ENCODE measurements around the gene CACNG5.
"Not testable (repeated sequence)": the region's sequence is repeated elsewhere in the genome, so short reads cannot be mapped to it uniquely, and the experiment has no call there.

CACNG5 gene

DNA sequence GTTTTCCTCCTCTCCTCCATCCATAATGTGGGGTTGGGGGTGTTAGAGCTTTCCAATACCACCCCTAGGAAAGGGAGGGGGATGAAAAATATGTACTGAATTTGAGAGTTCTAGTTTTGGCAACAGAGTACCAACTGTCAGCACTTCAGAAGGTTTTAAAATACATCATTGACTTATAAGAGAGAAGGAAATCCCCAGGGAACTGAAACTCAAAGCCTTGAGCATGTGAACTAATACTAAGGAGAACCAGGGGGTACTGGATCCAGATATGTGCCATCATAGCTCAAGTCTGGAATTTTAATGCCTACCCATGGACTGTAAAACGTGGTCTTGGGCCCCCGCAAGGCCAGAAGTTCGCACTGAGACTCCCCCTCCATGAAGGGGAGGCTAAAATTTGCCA is 15.8 kb downstream of the CACNG5 start:
- peak; percentile 9 for DNase-seq

- DNase-seq: no peak
Measured at GRCh38 chr17:66855204-66855603, 20.3 kb downstream of the CACNG5 start.

- no peak for DNase-seq
Measured at GRCh38 chr17:66858226-66859083, 23.5 kb downstream of the CACNG5 start.

DNA sequence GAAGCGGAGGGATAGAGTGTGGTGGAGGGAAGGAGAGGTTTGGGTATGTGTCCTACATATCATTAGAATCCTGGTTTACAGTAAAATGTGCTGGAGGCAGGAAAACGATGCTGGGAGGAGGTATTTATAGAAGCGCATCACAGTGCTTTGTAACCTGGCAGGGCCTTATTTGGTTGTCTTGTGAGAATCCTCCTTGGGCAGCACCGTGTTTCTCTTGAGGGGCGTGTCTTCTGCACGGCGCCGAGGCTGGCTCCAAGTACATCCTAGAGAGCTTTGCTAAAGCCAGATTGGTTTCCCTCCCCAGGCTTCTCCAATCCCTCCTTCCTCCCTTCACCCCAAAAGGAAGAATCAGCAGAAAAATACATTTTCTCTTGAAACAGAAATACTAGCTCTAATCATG is 24.4 kb downstream of the CACNG5 start:
- no peak for DNase-seq

DNA sequence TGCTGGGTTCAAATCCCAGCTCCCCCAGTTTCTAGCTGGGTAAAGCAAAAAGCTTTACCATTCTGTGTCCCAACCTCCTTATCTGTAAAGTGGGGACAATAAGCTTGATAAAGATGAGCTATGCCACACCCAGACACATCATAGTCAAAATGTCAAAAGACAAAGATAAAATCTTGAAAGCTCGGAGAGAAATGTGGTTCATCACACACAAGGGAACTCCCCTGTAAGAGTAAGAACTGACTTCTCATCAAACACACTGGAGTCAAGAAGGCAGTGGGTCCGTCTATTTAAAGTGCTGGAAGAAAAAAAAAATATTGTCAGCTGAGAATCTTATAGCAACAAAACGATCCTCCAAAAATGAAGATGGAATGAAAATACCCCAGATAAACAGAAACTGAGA is 25.3 kb downstream of the CACNG5 start:
- no peak for DNase-seq

DNA sequence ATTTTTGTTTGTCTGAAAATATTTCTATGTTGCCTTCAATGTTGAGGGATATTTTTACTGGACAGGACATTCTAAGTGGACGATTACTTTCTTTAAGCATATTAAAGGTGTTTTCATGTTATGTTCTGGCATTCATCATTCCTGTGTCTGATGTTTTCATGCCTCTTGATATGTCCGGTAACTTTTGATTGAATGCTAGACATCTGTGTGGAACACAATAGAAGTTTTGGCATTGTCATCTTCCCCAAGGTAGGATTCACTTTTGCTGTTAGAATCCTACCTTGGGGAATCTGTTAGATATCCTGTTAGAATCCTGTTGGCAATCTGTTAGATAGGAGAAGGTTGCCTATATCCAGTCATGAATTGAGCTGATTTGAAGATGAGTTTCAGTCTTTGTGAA is 28.9 kb downstream of the CACNG5 start:
- DNase-seq: no peak

GRCh38 chr17:66865151-66865550 is 30.2 kb downstream of the CACNG5 start:
- no peak for DNase-seq

- no peak for DNase-seq
Measured at GRCh38 chr17:66873962-66874361, 39.0 kb downstream of the CACNG5 start.

DNA sequence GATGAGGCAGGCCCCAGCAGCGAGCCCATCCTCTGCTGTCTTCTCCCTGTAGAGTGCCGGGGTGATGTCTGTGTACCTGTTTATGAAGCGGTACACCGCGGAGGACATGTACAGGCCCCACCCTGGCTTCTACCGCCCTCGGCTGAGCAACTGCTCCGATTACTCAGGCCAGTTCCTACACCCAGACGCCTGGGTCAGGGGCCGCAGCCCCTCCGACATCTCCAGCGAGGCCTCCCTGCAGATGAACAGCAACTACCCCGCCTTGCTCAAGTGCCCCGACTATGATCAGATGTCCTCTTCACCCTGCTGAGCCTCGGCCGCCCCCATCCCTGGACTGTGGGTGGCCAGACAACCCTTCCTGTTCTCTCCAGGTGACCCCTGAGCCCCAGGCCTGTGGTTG is 50.0 kb downstream of the CACNG5 start:
- no peak for DNase-seq

GRCh38 chr17:66885417-66885816 is 50.5 kb downstream of the CACNG5 start:
- DNase-seq: no peak

GRCh38 chr17:66889480-66890230 is 54.7 kb downstream of the CACNG5 start:
- no peak for DNase-seq

DNA sequence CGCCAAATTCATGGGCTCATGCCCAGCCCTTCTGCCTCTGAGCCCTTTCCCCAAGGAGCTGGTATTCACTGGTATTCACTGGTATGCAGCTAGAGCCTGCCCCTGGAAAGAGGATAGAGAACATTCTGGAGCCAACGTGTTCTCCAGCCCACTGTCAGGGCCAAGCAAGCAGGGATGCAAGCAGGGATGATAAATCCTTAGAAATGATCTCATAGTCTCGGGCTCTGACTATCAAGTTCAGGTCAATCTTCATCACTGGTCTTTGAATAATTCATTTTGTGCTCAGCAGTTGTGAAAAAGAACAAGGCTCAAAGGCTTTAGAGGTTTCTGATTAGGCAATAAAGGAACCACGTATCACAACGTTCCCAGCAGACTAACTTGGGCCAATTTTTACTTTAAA is 57.3 kb downstream of the CACNG5 start:
- no peak for DNase-seq

- DNase-seq: no peak
Measured at GRCh38 chr17:66893382-66893781, 58.5 kb downstream of the CACNG5 start.

DNA sequence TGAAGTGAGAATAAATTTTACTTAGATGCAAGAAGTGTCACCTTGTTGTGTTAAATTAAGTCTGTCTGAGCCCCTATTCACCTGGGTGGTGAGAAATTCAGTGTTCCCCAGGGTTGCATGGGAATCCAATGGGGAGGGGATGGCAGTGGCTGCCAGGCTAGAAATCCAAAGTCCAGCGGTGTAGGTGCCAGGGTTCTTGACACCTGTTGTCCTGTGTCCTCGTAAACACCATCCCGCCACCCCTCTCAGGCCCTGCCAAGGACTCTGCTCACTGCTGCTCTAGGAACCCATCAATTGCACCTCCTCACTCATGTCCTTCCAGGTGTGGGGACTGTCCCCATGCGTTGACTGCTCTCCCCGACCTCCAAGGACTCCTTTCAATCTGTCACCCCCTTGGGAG is 58.9 kb downstream of the CACNG5 start:
- DNase-seq: no peak

DNA sequence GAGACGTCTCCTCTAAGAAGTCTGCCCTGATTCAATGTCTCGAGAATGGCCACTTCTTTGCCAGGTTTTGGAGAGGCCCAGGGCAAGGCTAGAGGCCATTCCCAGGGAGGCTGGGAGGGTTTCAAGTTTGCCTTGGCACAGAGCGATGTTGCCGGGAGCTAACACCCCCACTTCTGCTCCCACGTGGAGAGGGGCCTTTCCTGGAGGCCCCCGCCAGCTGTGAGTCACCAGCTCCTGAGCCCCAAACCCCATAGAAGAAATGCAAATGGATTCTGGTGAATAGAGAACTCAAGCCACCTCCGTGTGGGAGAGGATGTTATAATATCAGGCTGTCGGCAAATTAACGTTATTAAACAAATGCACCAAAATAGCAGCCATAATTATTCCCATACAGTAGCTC is 62.2 kb downstream of the CACNG5 start:
- DNase-seq: no peak

GRCh38 chr17:66898536-66898935 is 63.6 kb downstream of the CACNG5 start:
- DNase-seq: no peak

DNA sequence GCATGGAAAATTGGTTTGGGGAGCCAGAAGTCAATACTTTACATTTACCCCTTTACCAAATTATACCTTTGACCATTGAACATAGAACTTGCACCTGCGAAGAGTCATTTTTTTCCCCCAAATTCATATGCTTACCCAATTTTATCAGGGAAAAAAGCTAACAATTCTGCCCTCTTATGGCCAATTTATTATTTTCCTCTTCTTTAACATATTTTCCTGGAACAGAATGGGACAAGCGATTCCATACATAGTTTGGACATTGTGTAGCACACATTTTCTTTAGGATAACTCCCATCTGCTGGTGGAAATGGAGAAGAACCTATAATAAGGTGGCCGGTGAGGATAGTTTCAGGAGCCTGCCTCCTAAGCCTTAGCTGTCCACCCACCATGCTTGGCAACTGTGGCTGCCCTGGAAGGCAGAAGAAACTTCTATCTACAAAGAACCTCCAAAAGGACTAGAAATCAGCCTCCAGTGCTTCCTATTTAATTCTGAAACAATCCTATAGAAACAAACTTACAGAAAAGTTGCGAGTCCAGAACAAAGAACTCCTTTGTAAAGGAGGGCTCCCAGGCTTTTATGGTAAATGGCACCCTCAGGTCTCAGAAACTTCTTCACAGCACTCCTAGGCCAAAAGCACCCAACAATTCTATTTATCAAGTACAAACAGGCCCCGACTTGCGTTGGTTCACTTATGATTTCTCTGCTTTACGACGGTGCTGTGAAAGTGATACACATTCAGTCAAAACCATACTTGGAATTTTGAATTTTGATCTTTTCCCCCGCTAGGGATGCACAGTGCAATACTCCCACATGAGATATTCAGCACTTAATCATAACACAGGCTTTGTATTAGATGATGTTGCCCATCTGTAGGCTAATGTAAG is 65.5 kb downstream of the CACNG5 start:
- DNase-seq: peak; percentile 65

GRCh38 chr17:66903296-66903695 is 68.4 kb downstream of the CACNG5 start:
- not testable (repeated sequence) for DNase-seq

DNA sequence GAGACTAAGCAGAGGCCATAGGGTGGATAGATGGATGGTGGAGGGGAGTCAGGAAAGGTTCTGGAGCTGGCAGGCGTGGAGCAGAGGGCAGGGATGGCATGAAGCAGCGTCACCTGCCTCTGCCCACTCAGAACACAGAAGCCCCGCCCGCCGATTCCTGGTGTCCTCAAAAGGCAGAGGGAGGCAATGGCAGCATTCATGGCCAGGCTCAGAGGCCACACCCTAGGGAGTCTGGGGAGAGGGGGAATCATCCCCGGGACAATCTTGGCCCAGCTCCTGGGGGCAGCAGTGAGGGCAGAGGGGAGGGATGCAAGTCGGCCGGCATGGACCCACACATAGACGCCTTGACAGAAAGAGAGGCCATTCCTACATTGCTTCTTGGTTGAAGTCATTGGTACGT is 68.9 kb downstream of the CACNG5 start:
- DNase-seq: no peak

DNA sequence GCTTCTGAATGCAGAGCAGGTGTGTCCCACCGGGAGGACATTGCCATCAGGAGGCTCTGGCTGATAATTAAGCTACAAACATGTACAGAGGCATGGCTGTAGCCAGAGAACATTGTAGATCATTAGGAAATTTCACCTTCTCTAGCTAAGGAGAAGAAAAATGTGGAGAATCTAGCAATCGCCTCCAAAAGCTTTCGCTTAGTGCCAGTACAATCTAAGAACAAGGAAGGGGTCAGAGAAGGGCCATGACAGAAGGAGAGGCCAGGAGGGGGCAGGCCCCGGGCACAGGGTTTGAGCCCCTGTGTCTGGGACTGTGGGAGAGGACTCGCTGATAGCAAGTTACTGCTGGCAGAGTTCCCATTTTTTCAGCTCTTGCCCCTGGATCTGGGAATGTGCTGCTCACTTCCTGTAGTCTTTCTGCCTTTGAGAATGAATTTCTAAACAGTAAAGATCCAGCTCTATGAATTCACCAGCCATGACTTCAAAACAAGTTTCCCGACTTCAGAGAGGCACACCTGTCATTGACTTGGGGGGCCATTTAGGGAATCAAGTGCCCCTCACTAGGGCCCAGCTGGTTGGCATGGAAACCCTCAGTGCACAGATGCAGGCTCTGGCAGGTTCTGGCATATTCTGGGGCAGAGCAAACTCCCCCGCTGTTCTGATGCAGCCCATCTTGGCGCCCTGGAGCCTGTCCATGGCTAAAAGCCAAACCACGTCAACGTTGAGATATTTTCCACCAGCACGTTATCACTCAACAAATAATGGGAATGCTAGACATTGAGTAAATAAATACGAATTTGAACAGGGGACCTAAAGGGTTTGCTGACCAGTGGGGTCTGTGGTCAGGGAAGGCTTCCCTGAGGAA is 70.1 kb downstream of the CACNG5 start:
- peak; percentile 42 for DNase-seq

- DNase-seq: peak; percentile 81
Measured at GRCh38 chr17:66906321-66907278, 71.7 kb downstream of the CACNG5 start.
